HFFc6 (cell line): ENCODE results near the gene AFP. TPM values are rescaled to one million over a fixed set of nuclear protein-coding genes. Genes with fewer than 3 reads are reported as not detected.

Experiments
- DNase-seq: peaks from one replicate; pipeline ENCODE4 v3.0.0-alpha.2; 2018
- H3K27ac Mint-ChIP-seq: 2 replicates; pipeline ENCODE4 v1.8.0; 2020; ENCODE audit warnings: mild to moderate bottlenecking, mixed read lengths
- H3K27me3 Mint-ChIP-seq: 2 replicates; pipeline ENCODE4 v1.8.0; 2021; ENCODE audit warnings: mild to moderate bottlenecking, moderate library complexity, mixed read lengths; ENCODE audit not compliant: insufficient read depth
- H3K36me3 Mint-ChIP-seq: 2 replicates; pipeline ENCODE4 v1.8.0; 2021; ENCODE audit warnings: low read depth, mixed read lengths
- H3K4me1 Mint-ChIP-seq: 2 replicates; pipeline ENCODE4 v1.8.0; 2020; ENCODE audit warnings: low read depth, mixed read lengths
- H3K4me3 Mint-ChIP-seq: 2 replicates; pipeline ENCODE4 v1.8.0; 2020; ENCODE audit warnings: mild to moderate bottlenecking, moderate library complexity, mixed read lengths
- H3K9me3 Mint-ChIP-seq: 2 replicates; pipeline ENCODE4 v1.8.0; 2020; ENCODE audit warnings: mild to moderate bottlenecking, mixed read lengths
- total RNA-seq, 6 experiments: library from RNA; stranded (reverse); fragmentation: NEBNext Ultra II Directional; extraction: Animal tissue kit (Norgen Biotek cat#: 25700); gene quantifications; 2 replicates in 1 of 6; 3 replicates in 5 of 6; pipeline ENCODE4 v1.2.3, GENCODE V29; 2021
- TF ChIP-seq, protein P1 (sequence below): fragments of 200-600 bp; sonication (generic); IDR thresholded peaks from 2 replicates; pipeline ENCODE4 v1.5.0; 2021; ENCODE audit warnings: antibody characterized with exemption, mild to moderate bottlenecking

Gene AFP
- total RNA-seq, 6 experiments from 2014 or later, result 1.6 to 2.9 (median 2.5) TPM

DNA sequence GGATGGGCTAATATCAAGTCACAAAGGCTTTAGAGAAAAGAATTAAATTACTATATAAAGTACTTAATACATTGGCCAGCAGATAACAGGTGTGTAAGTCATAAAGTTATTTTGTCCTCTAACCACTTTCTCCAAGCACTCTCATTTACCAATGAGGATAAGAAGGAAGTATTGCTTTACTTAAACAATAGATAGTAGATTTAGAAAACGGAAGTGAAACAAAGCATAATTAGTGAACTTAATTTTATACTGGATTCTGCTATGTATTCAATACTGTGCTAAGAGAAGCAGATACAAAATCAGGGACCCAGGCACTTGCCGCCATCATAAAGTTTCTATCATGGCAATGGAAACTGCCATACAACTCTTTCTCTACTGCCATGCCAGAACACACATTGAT is 69.5 kb downstream of the AFP start:
- H3K27ac Mint-ChIP-seq, result no peak overlapping the region

More for the DNA sequence above, 69.5 kb downstream of the AFP start:
- no peak overlapping the region for H3K4me3 Mint-ChIP-seq
- no peaks in the 10 kb centered on the region for H3K36me3 Mint-ChIP-seq
- no peaks in the 10 kb centered on the region for H3K9me3 Mint-ChIP-seq
- no peaks in the 10 kb centered on the region; the same call in 1 of the 2 replicates for H3K27me3 Mint-ChIP-seq
- peaks cover 8% of the 10 kb centered on the region; the same call in 1 of the 2 replicates for H3K4me1 Mint-ChIP-seq
- DNase-seq, result no peak
- TF ChIP-seq, protein P1, sequence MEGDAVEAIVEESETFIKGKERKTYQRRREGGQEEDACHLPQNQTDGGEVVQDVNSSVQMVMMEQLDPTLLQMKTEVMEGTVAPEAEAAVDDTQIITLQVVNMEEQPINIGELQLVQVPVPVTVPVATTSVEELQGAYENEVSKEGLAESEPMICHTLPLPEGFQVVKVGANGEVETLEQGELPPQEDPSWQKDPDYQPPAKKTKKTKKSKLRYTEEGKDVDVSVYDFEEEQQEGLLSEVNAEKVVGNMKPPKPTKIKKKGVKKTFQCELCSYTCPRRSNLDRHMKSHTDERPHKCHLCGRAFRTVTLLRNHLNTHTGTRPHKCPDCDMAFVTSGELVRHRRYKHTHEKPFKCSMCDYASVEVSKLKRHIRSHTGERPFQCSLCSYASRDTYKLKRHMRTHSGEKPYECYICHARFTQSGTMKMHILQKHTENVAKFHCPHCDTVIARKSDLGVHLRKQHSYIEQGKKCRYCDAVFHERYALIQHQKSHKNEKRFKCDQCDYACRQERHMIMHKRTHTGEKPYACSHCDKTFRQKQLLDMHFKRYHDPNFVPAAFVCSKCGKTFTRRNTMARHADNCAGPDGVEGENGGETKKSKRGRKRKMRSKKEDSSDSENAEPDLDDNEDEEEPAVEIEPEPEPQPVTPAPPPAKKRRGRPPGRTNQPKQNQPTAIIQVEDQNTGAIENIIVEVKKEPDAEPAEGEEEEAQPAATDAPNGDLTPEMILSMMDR, result no peak

Other genes with a start within 250 kb of the AFP start
- gene ANKRD17, start 177.4 kb upstream of the AFP start, total RNA-seq, result 10 to 100 TPM; 51.7 to 61.0 (median 56.4) TPM
- gene ALB, start 31.9 kb upstream of the AFP start, total RNA-seq, result not detected
- gene AFM, start 45.5 kb downstream of the AFP start, total RNA-seq, result not detected
- not detected for gene RASSF6, start 184.2 kb downstream of the AFP start, total RNA-seq